SU-DHL-6 (cell line): ENCODE data around the gene KDM7A.

ENCODE experiments used
- CTCF ChIP-seq: fragments of 200-600 bp; sonication (generic); IDR thresholded peaks from one replicate; pipeline ENCODE4 v1.5.1; 2017; ENCODE audit warnings: antibody characterized with exemption, mild to moderate bottlenecking, low read length, moderate library complexity; ENCODE audit not compliant: insufficient read depth, poor library complexity, severe bottlenecking
- EZH2phosphoT487 ChIP-seq: fragments of 200-600 bp; sonication (generic), shearing (Covaris generic); conservative IDR thresholded peaks from 2 replicates; pipeline ENCODE4 v1.6.1; 2018; ENCODE audit warnings: mild to moderate bottlenecking, antibody characterized with exemption, low read length, moderate library complexity, mixed read lengths

- TF ChIP-seq CTCF (no peak), EZH2phosphoT487 (no peak)
Measured at GRCh38 chr7:140078392-140078791, 98.4 kb downstream of the KDM7A start.
